GM18498 (cell line): ENCODE measurements around the gene PCDHB11.
"Not testable (repeated sequence)": the region's sequence is repeated elsewhere in the genome, so short reads cannot be mapped to it uniquely, and the experiment has no call there.

ENCODE experiments used
- ATAC-seq: cut with Tn5 transposase; IDR thresholded peaks from one replicate; pipeline ENCODE4 v1.9.1; 2021; ENCODE audit warnings: mild to moderate bottlenecking, moderate library complexity; ENCODE audit not compliant: unreplicated experiment

The PCDHB11 gene

DNA sequence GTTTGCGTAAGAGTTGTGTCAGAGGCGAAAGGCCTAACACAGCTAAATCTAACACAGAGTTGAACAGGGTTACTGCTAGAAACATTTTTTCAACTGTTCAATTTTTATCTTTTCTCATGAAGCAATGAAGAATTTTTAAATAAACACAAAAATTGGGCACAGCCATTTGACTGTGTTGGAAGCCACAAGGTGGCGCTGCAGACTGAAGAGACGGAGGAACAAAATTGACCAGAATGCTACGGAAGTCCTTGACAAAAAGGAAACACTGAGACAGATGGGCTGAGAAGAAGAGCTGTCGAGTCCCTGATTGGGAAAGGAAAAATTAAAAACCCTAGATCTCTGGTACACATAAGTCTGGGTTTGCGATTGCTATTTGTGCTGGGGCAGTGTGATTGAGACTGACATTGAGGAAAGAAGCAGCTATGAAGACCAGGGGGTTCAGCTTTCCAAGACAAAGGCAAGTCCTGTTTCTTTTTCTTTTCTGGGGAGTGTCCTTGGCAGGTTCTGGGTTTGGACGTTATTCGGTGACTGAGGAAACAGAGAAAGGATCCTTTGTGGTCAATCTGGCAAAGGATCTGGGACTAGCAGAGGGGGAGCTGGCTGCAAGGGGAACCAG, 12.4 kb upstream of the PCDHB11 start, which contains the start of gene PCDHB9:
Gene PCDHB9, plus strand, starts transcription at position 265 of the 616 bp plus-strand sequence. Its CDS starts 158 bp downstream, at position 423.
- ATAC-seq: no peak

DNA sequence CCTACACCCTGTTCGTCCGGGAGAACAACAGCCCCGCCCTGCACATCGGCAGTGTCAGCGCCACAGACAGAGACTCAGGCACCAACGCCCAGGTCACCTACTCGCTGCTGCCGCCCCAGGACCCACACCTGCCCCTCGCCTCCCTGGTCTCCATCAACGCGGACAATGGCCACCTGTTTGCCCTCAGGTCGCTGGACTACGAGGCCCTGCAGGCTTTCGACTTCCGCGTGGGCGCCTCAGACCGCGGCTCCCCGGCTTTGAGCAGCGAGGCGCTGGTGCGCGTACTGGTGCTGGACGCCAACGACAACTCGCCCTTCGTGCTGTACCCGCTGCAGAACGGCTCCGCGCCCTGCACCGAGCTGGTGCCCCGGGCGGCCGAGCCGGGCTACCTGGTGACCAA, 10.7 kb upstream of the PCDHB11 start:
- not testable (repeated sequence) for ATAC-seq

DNA sequence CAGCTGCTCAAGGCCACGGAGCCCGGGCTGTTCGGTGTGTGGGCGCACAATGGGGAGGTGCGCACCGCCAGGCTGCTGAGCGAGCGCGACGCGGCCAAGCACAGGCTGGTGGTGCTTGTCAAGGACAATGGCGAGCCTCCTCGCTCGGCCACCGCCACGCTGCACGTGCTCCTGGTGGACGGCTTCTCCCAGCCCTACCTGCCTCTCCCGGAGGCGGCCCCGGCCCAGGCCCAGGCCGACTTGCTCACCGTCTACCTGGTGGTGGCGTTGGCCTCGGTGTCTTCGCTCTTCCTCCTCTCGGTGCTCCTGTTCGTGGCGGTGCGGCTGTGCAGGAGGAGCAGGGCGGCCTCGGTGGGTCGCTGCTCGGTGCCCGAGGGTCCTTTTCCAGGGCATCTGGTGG, 10.3 kb upstream of the PCDHB11 start:
- not testable (repeated sequence) for ATAC-seq

DNA sequence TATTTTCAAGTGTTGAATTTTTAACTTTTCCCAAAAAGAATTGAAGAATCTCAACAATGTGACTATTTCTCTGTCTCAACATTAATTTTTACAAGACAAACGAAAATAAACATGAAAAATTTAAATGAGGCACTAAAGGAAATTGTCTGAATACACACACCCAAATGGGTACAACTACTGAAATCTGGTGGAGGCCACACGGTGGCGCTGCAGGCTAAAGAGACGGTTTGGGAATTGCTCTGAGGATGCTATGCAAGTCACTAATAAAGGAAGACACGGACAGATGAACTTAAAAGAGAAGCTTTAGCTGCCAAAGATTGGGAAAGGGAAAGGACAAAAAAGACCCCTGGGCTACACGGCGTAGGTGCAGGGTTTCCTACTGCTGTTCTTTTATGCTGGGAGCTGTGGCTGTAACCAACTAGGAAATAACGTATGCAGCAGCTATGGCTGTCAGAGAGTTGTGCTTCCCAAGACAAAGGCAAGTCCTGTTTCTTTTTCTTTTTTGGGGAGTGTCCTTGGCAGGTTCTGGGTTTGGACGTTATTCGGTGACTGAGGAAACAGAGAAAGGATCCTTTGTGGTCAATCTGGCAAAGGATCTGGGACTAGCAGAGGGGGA, 7.2 kb upstream of the PCDHB11 start, which contains the start of gene PCDHB10:
Gene PCDHB10, plus strand, starts transcription at position 244 of the 616 bp plus-strand sequence. Its CDS starts 200 bp downstream, at position 444.
- ATAC-seq: no peak

DNA sequence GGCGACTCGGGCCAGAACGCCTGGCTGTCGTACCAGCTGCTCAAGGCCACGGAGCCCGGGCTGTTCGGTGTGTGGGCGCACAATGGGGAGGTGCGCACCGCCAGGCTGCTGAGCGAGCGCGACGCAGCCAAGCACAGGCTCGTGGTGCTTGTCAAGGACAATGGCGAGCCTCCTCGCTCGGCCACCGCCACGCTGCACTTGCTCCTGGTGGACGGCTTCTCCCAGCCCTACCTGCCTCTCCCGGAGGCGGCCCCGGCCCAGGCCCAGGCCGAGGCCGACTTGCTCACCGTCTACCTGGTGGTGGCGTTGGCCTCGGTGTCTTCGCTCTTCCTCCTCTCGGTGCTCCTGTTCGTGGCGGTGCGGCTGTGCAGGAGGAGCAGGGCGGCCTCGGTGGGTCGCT, 5.1 kb upstream of the PCDHB11 start:
- not testable (repeated sequence) for ATAC-seq

DNA sequence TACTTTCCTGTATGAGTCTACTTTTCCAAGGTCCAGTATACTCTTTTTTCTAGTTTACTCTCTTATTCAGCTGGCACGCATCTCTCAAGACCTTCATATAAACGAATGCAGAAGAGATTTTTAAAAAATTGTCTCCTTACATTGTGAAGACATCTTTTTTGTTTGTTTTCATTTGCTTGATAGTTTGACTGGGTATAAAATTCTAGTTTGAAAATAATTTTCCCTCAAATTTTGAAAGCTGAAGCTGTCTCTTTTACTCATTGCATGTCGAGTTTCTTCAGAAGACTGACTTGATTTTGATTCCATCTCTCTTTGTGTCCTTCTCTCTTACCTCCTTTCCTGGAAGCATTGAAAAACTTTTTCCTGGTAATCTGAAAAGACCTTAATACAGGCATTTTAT, 3.1 kb upstream of the PCDHB11 start:
- ATAC-seq: no peak

DNA sequence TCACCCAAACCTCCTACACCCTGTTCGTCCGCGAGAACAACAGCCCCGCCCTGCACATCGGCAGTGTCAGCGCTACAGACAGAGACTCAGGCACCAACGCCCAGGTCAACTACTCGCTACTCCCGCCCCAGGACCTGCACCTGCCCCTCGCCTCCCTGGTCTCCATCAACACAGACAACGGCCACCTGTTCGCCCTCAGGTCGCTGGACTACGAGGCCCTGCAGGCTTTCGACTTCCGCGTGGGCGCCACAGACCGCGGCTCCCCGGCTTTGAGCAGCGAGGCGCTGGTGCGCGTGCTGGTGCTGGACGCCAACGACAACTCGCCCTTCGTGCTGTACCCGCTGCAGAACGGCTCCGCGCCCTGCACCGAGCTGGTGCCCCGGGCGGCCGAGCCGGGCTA, 1.7 kb downstream of the PCDHB11 start:
- ATAC-seq: not testable (repeated sequence)

DNA sequence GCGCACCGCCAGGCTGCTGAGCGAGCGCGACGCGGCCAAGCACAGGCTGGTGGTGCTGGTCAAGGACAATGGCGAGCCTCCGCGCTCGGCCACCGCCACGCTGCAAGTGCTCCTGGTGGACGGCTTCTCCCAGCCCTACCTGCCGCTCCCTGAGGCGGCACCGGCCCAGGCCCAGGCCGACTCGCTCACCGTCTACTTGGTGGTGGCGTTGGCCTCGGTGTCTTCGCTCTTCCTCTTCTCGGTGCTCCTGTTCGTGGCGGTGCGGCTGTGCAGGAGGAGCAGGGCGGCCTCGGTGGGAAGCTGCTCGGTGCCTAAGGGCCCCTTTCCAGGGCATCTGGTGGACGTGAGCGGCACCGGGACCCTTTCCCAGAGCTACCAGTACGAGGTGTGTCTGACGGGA, 2.2 kb downstream of the PCDHB11 start:
- not testable (repeated sequence) for ATAC-seq

DNA sequence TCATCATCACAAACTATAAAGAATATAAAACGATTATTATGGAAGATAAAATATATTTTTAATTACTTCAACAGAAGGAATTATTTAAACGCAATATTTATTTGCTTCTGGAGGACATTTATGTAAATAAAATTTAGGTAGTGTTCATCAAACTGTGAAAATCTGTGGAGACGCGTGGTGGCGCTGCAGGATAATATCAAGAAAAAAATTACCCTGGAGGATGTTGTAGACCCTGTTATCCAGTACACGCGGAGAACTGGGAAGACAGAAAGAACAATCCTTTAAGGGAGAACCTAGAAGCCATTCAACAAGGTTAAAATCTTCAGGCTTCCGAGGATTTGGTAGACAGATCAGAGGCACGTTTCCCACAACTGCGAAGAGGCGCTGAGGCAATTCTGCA, 9.1 kb downstream of the PCDHB11 start, which contains the start of gene PCDHB12:
Gene PCDHB12, plus strand, starts transcription at position 242 of the 400 bp plus-strand sequence. CDS start 189 bp downstream, outside the sequence.
- no peak for ATAC-seq

DNA sequence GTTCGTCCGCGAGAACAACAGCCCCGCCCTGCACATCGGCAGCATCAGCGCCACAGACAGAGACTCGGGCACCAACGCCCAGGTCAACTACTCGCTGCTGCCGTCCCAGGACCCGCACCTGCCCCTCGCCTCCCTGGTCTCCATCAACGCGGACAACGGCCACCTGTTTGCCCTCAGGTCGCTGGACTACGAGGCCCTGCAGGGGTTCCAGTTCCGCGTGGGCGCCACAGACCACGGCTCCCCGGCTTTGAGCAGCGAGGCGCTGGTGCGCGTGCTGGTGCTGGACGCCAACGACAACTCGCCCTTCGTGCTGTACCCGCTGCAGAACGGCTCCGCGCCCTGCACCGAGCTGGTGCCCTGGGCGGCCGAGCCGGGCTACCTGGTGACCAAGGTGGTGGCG, 10.9 kb downstream of the PCDHB11 start:
- not testable (repeated sequence) for ATAC-seq

DNA sequence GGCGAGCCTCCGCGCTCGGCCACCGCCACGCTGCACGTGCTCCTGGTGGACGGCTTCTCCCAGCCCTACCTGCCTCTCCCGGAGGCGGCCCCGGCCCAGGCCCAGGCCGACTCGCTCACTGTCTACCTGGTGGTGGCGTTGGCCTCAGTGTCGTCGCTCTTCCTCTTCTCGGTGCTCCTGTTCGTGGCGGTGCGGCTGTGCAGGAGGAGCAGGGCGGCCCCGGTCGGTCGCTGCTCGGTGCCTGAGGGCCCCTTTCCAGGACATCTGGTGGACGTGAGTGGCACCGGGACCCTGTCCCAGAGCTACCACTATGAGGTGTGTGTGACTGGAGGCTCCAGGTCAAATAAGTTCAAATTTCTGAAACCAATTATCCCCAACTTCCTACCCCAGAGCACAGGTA, 11.4 kb downstream of the PCDHB11 start:
- not testable (repeated sequence) for ATAC-seq

DNA sequence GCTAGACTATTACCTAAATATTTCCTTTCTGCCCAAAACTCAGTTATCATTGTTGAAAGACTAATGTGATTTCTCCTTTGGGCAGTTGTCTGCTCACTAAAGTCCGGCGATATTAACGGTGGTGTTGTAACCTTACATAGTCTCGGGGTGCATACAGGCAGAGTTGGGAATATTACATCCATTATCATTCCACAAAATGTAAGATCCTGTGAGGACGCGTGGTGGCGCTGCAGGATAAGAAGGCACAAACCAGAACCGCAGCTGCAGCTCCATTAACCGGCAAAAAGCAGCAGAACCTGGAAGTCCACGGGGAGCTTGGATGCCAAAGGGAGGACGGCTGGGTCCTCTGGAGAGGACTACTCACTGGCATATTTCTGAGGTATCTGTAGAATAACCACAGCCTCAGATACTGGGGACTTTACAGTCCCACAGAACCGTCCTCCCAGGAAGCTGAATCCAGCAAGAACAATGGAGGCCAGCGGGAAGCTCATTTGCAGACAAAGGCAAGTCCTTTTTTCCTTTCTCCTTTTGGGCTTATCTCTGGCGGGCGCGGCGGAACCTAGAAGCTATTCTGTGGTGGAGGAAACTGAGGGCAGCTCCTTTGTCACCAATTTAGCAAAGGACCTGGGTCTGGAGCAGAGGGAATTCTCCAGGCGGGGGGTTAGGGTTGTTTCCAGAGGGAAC, 14.4 kb downstream of the PCDHB11 start, which contains the start of gene PCDHB13:
Gene PCDHB13, plus strand, starts transcription at position 264 of the 684 bp plus-strand sequence. Its CDS starts 205 bp downstream, at position 469.
- ATAC-seq: not testable (repeated sequence)

DNA sequence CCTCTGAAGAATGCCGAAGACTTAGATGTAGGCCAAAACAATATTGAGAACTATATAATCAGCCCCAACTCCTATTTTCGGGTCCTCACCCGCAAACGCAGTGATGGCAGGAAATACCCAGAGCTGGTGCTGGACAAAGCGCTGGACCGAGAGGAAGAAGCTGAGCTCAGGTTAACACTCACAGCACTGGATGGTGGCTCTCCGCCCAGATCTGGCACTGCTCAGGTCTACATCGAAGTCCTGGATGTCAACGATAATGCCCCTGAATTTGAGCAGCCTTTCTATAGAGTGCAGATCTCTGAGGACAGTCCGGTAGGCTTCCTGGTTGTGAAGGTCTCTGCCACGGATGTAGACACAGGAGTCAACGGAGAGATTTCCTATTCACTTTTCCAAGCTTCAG, 15.2 kb downstream of the PCDHB11 start:
- ATAC-seq: not testable (repeated sequence)

DNA sequence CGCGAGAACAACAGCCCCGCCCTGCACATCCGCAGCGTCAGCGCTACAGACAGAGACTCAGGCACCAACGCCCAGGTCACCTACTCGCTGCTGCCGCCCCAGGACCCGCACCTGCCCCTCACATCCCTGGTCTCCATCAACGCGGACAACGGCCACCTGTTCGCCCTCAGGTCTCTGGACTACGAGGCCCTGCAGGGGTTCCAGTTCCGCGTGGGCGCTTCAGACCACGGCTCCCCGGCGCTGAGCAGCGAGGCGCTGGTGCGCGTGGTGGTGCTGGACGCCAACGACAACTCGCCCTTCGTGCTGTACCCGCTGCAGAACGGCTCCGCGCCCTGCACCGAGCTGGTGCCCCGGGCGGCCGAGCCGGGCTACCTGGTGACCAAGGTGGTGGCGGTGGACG, 16.1 kb downstream of the PCDHB11 start:
- ATAC-seq: not testable (repeated sequence)

DNA sequence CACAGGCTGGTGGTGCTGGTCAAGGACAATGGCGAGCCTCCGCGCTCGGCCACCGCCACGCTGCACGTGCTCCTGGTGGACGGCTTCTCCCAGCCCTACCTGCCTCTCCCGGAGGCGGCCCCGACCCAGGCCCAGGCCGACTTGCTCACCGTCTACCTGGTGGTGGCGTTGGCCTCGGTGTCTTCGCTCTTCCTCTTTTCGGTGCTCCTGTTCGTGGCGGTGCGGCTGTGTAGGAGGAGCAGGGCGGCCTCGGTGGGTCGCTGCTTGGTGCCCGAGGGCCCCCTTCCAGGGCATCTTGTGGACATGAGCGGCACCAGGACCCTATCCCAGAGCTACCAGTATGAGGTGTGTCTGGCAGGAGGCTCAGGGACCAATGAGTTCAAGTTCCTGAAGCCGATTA, 16.6 kb downstream of the PCDHB11 start:
- not testable (repeated sequence) for ATAC-seq

DNA sequence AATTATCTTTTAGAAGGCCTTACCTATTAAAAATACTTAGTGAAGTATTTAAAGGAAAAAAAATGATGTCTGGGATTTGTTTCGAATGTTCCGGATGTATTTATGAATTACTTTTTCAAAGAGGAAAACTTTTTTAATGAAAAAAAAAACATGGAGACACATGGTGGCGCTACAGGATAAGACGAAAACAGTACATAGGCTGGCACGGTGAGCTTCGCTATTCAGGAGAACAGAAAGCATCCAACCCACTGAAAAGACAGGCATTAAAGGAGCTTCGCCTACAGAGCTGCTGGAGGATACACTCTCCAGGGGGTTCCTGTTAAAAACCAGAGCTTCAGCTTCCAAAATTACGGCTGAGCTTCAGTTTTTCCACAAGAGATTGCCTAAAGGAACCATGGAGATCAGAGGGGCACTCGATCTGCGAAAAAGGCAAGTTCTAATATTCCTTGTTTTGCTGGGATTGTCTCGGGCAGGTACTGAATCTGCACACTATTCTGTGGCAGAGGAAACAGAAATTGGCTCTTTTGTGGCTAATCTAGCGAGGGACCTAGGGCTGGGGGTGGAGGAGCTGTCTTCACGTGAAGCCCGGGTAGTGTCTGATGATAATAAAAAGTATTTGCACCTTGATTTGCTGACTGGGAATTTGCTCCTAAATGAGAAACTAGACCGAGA, 23.8 kb downstream of the PCDHB11 start, which contains the start of gene PCDHB14:
Gene PCDHB14, plus strand, starts transcription at position 232 of the 672 bp plus-strand sequence. Its CDS starts 163 bp downstream, at position 395.
- ATAC-seq: no peak

DNA sequence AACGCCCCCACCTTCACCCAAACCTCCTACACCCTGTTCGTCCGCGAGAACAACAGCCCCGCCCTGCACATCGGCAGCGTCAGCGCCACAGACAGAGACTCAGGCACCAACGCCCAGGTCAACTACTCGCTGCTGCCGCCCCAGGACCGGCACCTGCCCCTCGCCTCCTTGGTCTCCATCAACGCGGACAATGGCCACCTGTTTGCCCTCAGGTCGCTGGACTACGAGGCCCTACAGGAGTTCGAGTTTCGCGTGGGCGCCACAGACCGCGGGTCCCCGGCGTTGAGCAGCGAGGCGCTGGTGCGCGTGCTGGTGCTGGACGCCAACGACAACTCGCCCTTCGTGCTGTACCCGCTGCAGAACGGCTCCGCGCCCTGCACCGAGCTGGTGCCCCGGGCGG, 25.4 kb downstream of the PCDHB11 start:
- ATAC-seq: not testable (repeated sequence)

DNA sequence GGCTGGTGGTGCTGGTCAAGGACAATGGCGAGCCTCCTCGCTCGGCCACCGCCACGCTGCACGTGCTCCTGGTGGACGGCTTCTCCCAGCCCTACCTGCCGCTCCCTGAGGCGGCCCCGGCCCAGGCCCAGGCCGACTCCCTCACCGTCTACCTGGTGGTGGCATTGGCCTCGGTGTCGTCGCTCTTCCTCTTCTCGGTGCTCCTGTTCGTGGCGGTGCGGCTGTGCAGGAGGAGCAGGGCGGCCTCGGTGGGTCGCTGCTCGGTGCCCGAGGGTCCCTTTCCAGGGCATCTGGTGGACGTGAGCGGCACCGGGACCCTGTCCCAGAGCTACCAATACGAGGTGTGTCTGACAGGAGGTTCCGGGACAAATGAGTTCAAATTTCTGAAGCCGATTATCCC, 26.0 kb downstream of the PCDHB11 start:
- not testable (repeated sequence) for ATAC-seq

DNA sequence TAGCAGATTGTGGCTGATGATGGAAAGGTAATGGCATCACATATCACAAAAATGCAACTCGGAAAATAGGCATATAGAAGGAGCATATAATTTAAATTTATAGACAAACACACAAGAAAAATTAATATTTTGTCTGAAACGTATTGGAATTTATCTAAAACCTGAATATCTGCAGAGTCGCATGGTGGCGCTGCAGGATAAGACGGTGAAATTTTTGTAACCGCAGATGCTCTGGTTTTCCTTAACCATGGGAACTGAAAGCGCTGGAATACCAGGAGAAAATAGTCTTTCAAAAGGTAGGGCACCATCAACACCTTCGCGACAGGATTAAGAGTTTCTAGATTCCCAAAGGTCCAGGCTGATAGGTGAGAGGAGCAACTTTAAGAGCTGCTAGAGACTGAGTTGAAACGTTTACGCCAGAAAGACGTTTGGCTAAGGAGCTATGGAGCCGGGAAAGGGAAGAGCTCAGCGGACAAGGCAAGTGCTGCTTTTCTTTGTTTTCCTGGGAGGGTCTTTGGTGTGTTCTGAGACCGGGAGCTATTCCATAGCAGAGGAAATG, 34.8 kb downstream of the PCDHB11 start:
- no peak for ATAC-seq

DNA sequence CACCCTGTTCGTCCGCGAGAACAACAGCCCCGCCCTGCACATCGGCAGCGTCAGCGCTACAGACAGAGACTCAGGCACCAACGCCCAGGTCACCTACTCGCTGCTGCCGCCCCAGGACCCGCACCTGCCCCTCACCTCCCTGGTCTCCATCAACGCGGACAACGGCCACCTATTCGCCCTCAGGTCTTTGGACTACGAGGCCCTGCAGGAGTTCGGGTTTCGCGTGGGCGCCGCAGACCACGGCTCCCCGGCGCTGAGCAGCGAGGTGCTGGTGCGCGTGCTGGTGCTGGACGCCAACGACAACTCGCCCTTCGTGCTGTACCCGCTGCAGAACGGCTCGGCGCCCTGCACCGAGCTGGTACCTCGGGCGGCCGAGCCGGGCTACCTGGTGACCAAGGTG, 36.5 kb downstream of the PCDHB11 start:
- not testable (repeated sequence) for ATAC-seq
